Measurements from ENCODE around the gene MAGI2.

MAGI2 gene

GRCh38 chr7:78794101-78794500, 659.4 kb downstream of the MAGI2 start:
- DNase-seq (ENCODE audit: extremely low spot score): no peak
- ChIA-PET POLR2A (no interaction called here), CTCF (no interaction called here)
- no peak for TF ChIP-seq CTCF (IDR thresholded peaks at IDR 0.05; ENCODE audit: control extremely low read depth, extremely low read depth, low read depth, missing control alignments)

DNA sequence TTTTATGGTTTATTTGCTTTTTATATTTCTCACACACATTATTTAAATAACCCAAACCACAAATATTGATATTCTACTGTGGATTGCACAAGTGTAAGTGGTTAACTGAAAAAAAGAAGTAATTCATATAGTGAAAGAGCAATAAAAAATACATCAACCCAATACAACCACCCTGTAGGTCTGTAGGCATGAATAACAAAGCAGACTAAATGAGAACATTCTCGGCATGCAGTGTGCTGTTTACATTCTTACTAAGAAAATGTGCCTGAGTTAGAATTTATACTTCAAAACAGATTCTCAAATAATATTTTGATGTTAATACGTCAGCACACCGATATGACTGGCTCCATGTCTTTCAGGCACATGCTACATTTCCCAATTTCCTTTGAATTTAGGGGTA, 660.8 kb downstream of the MAGI2 start:
- no peak for TF ChIP-seq CTCF (IDR thresholded peaks at IDR 0.05; ENCODE audit: control extremely low read depth, extremely low read depth, low read depth, missing control alignments)
- no peak for DNase-seq (ENCODE audit: extremely low spot score)
- CTCF ChIA-PET: no interaction called here
- POLR2A ChIA-PET: no interaction called here

DNA sequence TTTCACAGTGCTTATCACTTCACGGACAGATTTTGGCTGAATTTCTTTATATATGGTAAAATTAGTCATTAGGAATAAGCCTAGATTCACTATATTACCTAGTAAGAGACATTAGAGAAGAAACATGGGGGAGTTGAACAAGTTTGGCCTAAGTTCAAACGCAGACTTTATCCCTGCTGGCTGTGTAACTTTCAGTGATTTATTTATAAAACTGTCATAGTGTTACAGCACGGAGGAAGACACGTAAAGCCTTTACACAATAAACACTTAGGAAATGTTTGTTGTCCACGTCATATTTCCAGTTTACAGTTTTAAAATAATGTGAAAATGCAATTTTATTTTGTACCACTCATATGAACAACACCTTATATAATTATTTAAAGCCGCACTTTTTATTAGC, 661.5 kb downstream of the MAGI2 start:
- no peak for TF ChIP-seq CTCF (IDR thresholded peaks at IDR 0.05; ENCODE audit: control extremely low read depth, extremely low read depth, low read depth, missing control alignments)
- ChIA-PET CTCF (no interaction called here), POLR2A (no interaction called here)
- DNase-seq (ENCODE audit: extremely low spot score): no peak

DNA sequence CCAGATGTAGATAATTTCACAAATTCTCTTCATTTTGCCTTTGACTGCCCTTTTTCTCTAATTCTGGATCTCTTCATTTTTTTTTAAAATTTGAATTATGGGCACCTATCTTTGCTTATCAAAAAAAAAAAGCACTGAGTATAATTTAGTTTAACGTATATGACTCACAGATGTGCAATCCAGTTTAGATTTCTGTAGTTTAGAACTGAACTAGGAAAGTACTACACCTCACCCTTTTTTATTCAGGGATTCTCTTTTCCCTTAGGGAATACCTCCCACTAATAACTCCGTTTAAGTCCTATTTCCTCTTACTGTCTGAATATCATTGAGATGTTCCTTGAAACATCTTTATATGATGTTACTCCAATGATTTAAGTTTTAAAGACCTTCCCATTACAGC, 665.0 kb downstream of the MAGI2 start:
- POLR2A ChIA-PET: no interaction called here
- no peak for DNase-seq (ENCODE audit: extremely low spot score)
- CTCF ChIA-PET: interaction anchor here (0.9 kb wide), 1 partner anchor 13 kb away, joined by 3 read pairs; no protein-coding TSS in a partner anchor
- TF ChIP-seq CTCF (IDR thresholded peaks at IDR 0.05; ENCODE audit: control extremely low read depth, extremely low read depth, low read depth, missing control alignments): no peak

GRCh38 chr7:78787854-78788253, 665.6 kb downstream of the MAGI2 start:
- CTCF ChIA-PET: no interaction called here
- TF ChIP-seq CTCF (IDR thresholded peaks at IDR 0.05; ENCODE audit: control extremely low read depth, extremely low read depth, low read depth, missing control alignments): no peak
- DNase-seq (ENCODE audit: extremely low spot score): no peak
- POLR2A ChIA-PET: no interaction called here

- POLR2A ChIA-PET: no interaction called here
- DNase-seq (ENCODE audit: extremely low spot score): no peak
These were observed 667.4 kb downstream of the MAGI2 start for GRCh38 chr7:78786055-78786454.

More at GRCh38 chr7:78786055-78786454, 667.4 kb downstream of the MAGI2 start:
- no peak for TF ChIP-seq CTCF (IDR thresholded peaks at IDR 0.05; ENCODE audit: control extremely low read depth, extremely low read depth, low read depth, missing control alignments)
- CTCF ChIA-PET: interaction anchor here (1.0 kb wide), 1 partner anchor 21 kb away, joined by 3 read pairs; no protein-coding TSS in a partner anchor
